Smooth muscle cell of bladder (primary cell): ENCODE measurements around the gene SPATA31C1. TPM values are rescaled to one million over a fixed set of nuclear protein-coding genes. Genes with fewer than 3 reads are reported as not detected.

Source experiments
- total RNA-seq: library from RNA; depleted of rRNA; stranded (reverse); fragments of >200 nt; gene quantifications from 2 replicates; pipeline ENCODE4 v1.2.3, GENCODE V29; 2014

SPATA31C1 gene
- total RNA-seq = not detected in 2 replicates

GRCh38 chr9:87917662-87918061, at the start of gene SPATA31C1:
Gene SPATA31C1 (plus strand): TSS chr9:87917962.

GRCh38 chr9:87882627-87883026, 35.1 kb upstream of the SPATA31C1 start, which contains the start of gene SPATA31E1:
Gene SPATA31E1 (plus strand): TSS chr9:87882877. CDS start chr9:87882892, 15 bp downstream.

Other genes with a start within 250 kb of the SPATA31C1 start
- 574 and 635 TPM in 2 replicates for gene CTSL, start 191.8 kb upstream of the SPATA31C1 start, total RNA-seq
- gene SPATA31E1, start 35.1 kb upstream of the SPATA31C1 start, total RNA-seq = not detected in 2 replicates
- gene CDK20, start 56.6 kb downstream of the SPATA31C1 start, total RNA-seq = 5.7 and 7.2 TPM in 2 replicates
- not detected in 2 replicates for gene SPATA31C2, start 220.5 kb downstream of the SPATA31C1 start, total RNA-seq